Measurements from ENCODE around the gene GZMM. TPM values are rescaled to one million over a fixed set of nuclear protein-coding genes. Genes with fewer than 3 reads are reported as not detected.

The GZMM gene
- total and polyA plus RNA-seq, 2 experiments from 2014 or later = 0.29 TPM; not detected in 1

- no peak for TF ChIP-seq ZNF462 (CRISPR knock-in tag; IDR thresholded peaks at IDR 0.05)
- TF ChIP-seq CTCF (conservative IDR thresholded peaks at IDR 0.05; ENCODE audit: low read depth in 2 of 2) = no peak
- no peak for TF ChIP-seq ETS1 (IDR thresholded peaks at IDR 0.05)
- no peak for TF ChIP-seq REST (IDR thresholded peaks at IDR 0.05; ENCODE audit: unreplicated experiment)
- no peak for TF ChIP-seq EZH2phosphoT487 (IDR thresholded peaks at IDR 0.05; ENCODE audit: unreplicated experiment)
- TF ChIP-seq ZNF114 (CRISPR knock-in tag; IDR thresholded peaks at IDR 0.05) = no peak
- no peak for TF ChIP-seq ZNF331 (CRISPR knock-in tag; IDR thresholded peaks at IDR 0.05; ENCODE audit: low read depth)
- no peak for TF ChIP-seq POLR2AphosphoS5 (IDR thresholded peaks at IDR 0.05; ENCODE audit: low read depth)
- TF ChIP-seq CREB1 (CRISPR knock-in tag; IDR thresholded peaks at IDR 0.05; ENCODE audit: low read depth) = no peak
Measured at GRCh38 chr19:534088-534487, 9.8 kb upstream of the GZMM start (continued).

Data from GM23338 (cell line).